ENCODE results near the gene ZNF19. TPM values are rescaled to one million over a fixed set of nuclear protein-coding genes. Genes with fewer than 3 reads are reported as not detected.
A peak's percentile ranks its signal among the peaks of the same experiment; 100 is the strongest.

Gene ZNF19
- total and polyA plus RNA-seq, 9 of the 15 experiments (the other 6 are each of a cell fraction or from before 2014, with no cell fraction given): 1.2 to 2.8 (median 1.8) TPM

- 1% methylated on average over 7 of the region's 7 CpGs for WGBS (ENCODE audit: insufficient coverage, low coverage, missing lambda C conversion rate)
- H3K27ac ChIP-seq (ENCODE audit: extremely low read depth, low read depth, low read length): no peak overlapping the region
- ChIA-PET CTCF (ENCODE audit: low intra/inter-chr PET ratio) (no interaction called here), POLR2A (no interaction called here)
- H3K9me1 ChIP-seq (ENCODE audit: control insufficient read depth, insufficient read depth, low read length): no peaks in the 10 kb centered on the region
- FAIRE-seq (no peak), DNase-seq (ENCODE audit: extremely low read depth in 1 of 4, low spot score in 3 of 4) (peak in 1 of 4 experiments; percentile 21), ATAC-seq (no peak)
- H3K9ac ChIP-seq (ENCODE audit: insufficient read depth in 1 of 2, low read depth in 2 of 2, low read length in 2 of 2): no peak overlapping the region
- H3K36me3 ChIP-seq (ENCODE audit: control insufficient read depth, insufficient read depth, low read length): no peaks in the 10 kb centered on the region
- in situ Hi-C loops (cut with MboI) (no loop called here), intact Hi-C loops (cut with micrococcal nuclease) (no loop called here)
- no TSS peak for BruUV-seq (replicated peaks)
- no peak overlapping the region for H2AFZ ChIP-seq (ENCODE audit: low read depth, low read length)
- H3K27me3 ChIP-seq (ENCODE audit: control insufficient read depth in 2 of 2, insufficient read depth in 2 of 2, low read length in 2 of 2): peaks cover 18 to 25% of the 10 kb centered on the region in 2 experiments
- no peak overlapping the region for H3K4me2 ChIP-seq (ENCODE audit: insufficient read depth, low read length)
- H3K9me3 ChIP-seq (replicated peaks; ENCODE audit: control insufficient read depth, insufficient read depth, low read depth, low read length): no peaks in the 10 kb centered on the region
- peaks cover 0 to 6% of the 10 kb centered on the region in 2 experiments; a peak in 2 of 5 replicates for H3K4me1 ChIP-seq (replicated peaks in 1 of 2; ENCODE audit: control insufficient read depth in 2 of 2, insufficient read depth in 2 of 2, low read length in 2 of 2)
- TF ChIP-seq MYC (IDR thresholded peaks at IDR 0.05; ENCODE audit: low read depth, low read length): no peak
- TF ChIP-seq MYC (CRISPR knock-in tag; IDR thresholded peaks at IDR 0.05; ENCODE audit: borderline replicate concordance, low read depth): no peak
- H3K4me3 ChIP-seq: no peak overlapping the region
- H3K79me2 ChIP-seq (ENCODE audit: control insufficient read depth, insufficient read depth, low read length): no peaks in the 10 kb centered on the region
- H4K20me1 ChIP-seq (replicated peaks; ENCODE audit: control insufficient read depth, insufficient read depth, low read length): no peaks in the 10 kb centered on the region
Measured at GRCh38 chr16:71514476-71514875, 25.4 kb upstream of the ZNF19 start.

GRCh38 chr16:71513302-71513701, 24.2 kb upstream of the ZNF19 start:
- WGBS (ENCODE audit: insufficient coverage, low coverage, missing lambda C conversion rate): no CpG with 5 or more reads among the region's 1 CpG
- ChIA-PET CTCF (ENCODE audit: low intra/inter-chr PET ratio) (no interaction called here), POLR2A (no interaction called here)
- FAIRE-seq (no peak), ATAC-seq (no peak), DNase-seq (ENCODE audit: extremely low read depth in 1 of 4, low spot score in 3 of 4) (no peak)
- no peaks in the 10 kb centered on the region for H3K79me2 ChIP-seq (ENCODE audit: control insufficient read depth, insufficient read depth, low read length)
- H3K27me3 ChIP-seq (ENCODE audit: control insufficient read depth in 2 of 2, insufficient read depth in 2 of 2, low read length in 2 of 2): peaks cover 18 to 25% of the 10 kb centered on the region in 2 experiments
- intact Hi-C loops (cut with micrococcal nuclease) (no loop called here), in situ Hi-C loops (cut with MboI) (no loop called here)
- H3K27ac ChIP-seq (ENCODE audit: extremely low read depth, low read depth, low read length): no peak overlapping the region
- H3K9me3 ChIP-seq (replicated peaks; ENCODE audit: control insufficient read depth, insufficient read depth, low read depth, low read length): no peaks in the 10 kb centered on the region
- H3K36me3 ChIP-seq (ENCODE audit: control insufficient read depth, insufficient read depth, low read length): no peaks in the 10 kb centered on the region
- no peak overlapping the region for H2AFZ ChIP-seq (ENCODE audit: low read depth, low read length)
- H3K4me2 ChIP-seq (ENCODE audit: insufficient read depth, low read length): no peak overlapping the region
- H4K20me1 ChIP-seq (replicated peaks; ENCODE audit: control insufficient read depth, insufficient read depth, low read length): no peaks in the 10 kb centered on the region
- no peak overlapping the region for H3K4me3 ChIP-seq
- no peaks in the 10 kb centered on the region for H3K9me1 ChIP-seq (ENCODE audit: control insufficient read depth, insufficient read depth, low read length)
- H3K4me1 ChIP-seq (replicated peaks in 1 of 2; ENCODE audit: control insufficient read depth in 2 of 2, insufficient read depth in 2 of 2, low read length in 2 of 2): peaks cover 0 to 6% of the 10 kb centered on the region in 2 experiments; a peak in 2 of 5 replicates
- no peak overlapping the region for H3K9ac ChIP-seq (ENCODE audit: insufficient read depth in 1 of 2, low read depth in 2 of 2, low read length in 2 of 2)
- no TSS peak for BruUV-seq (replicated peaks)
- no peak for TF ChIP-seq BHLHE40 (IDR thresholded peaks at IDR 0.05; ENCODE audit: low read length)
- no peak for TF ChIP-seq ZNF212 (CRISPR knock-in tag; IDR thresholded peaks at IDR 0.05)
- TF ChIP-seq, protein P1, sequence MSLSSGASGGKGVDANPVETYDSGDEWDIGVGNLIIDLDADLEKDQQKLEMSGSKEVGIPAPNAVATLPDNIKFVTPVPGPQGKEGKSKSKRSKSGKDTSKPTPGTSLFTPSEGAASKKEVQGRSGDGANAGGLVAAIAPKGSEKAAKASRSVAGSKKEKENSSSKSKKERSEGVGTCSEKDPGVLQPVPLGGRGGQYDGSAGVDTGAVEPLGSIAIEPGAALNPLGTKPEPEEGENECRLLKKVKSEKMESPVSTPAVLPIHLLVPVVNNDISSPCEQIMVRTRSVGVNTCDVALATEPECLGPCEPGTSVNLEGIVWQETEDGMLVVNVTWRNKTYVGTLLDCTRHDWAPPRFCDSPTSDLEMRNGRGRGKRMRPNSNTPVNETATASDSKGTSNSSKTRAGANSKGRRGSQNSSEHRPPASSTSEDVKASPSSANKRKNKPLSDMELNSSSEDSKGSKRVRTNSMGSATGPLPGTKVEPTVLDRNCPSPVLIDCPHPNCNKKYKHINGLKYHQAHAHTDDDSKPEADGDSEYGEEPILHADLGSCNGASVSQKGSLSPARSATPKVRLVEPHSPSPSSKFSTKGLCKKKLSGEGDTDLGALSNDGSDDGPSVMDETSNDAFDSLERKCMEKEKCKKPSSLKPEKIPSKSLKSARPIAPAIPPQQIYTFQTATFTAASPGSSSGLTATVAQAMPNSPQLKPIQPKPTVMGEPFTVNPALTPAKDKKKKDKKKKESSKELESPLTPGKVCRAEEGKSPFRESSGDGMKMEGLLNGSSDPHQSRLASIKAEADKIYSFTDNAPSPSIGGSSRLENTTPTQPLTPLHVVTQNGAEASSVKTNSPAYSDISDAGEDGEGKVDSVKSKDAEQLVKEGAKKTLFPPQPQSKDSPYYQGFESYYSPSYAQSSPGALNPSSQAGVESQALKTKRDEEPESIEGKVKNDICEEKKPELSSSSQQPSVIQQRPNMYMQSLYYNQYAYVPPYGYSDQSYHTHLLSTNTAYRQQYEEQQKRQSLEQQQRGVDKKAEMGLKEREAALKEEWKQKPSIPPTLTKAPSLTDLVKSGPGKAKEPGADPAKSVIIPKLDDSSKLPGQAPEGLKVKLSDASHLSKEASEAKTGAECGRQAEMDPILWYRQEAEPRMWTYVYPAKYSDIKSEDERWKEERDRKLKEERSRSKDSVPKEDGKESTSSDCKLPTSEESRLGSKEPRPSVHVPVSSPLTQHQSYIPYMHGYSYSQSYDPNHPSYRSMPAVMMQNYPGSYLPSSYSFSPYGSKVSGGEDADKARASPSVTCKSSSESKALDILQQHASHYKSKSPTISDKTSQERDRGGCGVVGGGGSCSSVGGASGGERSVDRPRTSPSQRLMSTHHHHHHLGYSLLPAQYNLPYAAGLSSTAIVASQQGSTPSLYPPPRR (CRISPR knock-in tag; IDR thresholded peaks at IDR 0.05; ENCODE audit: borderline replicate concordance): no peak
- TF ChIP-seq SRSF1 (IDR thresholded peaks at IDR 0.05; ENCODE audit: low read depth, low read length): no peak
- no peak for TF ChIP-seq CBX8 (IDR thresholded peaks at IDR 0.05; ENCODE audit: borderline replicate concordance, extremely low read depth, low read depth, low read length, poor library complexity, severe bottlenecking)
